H1 (cell line): ENCODE results near the gene TOMM5. TPM values are rescaled to one million over a fixed set of nuclear protein-coding genes. Genes with fewer than 3 reads are reported as not detected.

Source experiments
- CTCF ChIA-PET: fragments of 300-600 bp; sonication (Branson Sonifier 250); formaldehyde crosslinking; loops from one replicate; lab custom pipeline; 2021; ENCODE audit not compliant: partially characterized antibody; lab: Charles Lee
- POLR2A ChIA-PET: fragments of 300-600 bp; sonication (Branson Sonifier 250); formaldehyde crosslinking; loops from one replicate; lab custom pipeline; 2021; ENCODE audit warnings: inconsistent platforms; ENCODE audit not compliant: partially characterized antibody; lab: Charles Lee
- DNase-seq, 2 experiments: peaks; one replicate each; pipeline versions ENCODE4 v3.0.0 to v3.0.0-alpha.2; 2010 to 2022; ENCODE audit warnings: low spot score in 2 of 2, low read depth in 1 of 2, mixed read lengths in 1 of 2
- FAIRE-seq: peaks from 2 replicates; lab custom pipeline; 2011; peaks lifted over from hg19 to GRCh38; lab: Jason Lieb, UNC
- H2AFZ ChIP-seq: 2 replicates; pipeline ENCODE4 v1.8.1; 2012; ENCODE audit warnings: low read length, inconsistent platforms
- H2AK5ac ChIP-seq: 2 replicates; pipeline ENCODE4 v1.6.1; 2013; ENCODE audit warnings: low read depth, low read length
- H2BK120ac ChIP-seq: replicated peaks from 2 replicates; pipeline ENCODE3; 2013; ENCODE audit warnings: low read depth, low read length, inconsistent platforms
- H2BK12ac ChIP-seq: 2 replicates; pipeline ENCODE4 v1.6.1; 2013; ENCODE audit warnings: low read depth, low read length
- H2BK15ac ChIP-seq: 2 replicates; pipeline ENCODE4 v1.6.1; 2013; ENCODE audit warnings: low read length
- H2BK20ac ChIP-seq: 2 replicates; pipeline ENCODE4 v1.6.1; 2013; ENCODE audit warnings: low read length
- H2BK5ac ChIP-seq: 2 replicates; pipeline ENCODE4 v1.6.1; 2013; ENCODE audit warnings: low read depth, low read length
- H3K14ac ChIP-seq: 2 replicates; pipeline ENCODE4 v1.6.1; 2013; ENCODE audit warnings: inconsistent platforms; ENCODE audit not compliant: insufficient read length
- H3K18ac ChIP-seq: 2 replicates; pipeline ENCODE4 v1.6.1; 2013; ENCODE audit warnings: low read length; ENCODE audit errors: extremely low read depth
- H3K23ac ChIP-seq: 2 replicates; pipeline ENCODE4 v1.6.1; 2013; ENCODE audit warnings: inconsistent platforms; ENCODE audit not compliant: insufficient read length
- H3K23me2 ChIP-seq: 2 replicates; pipeline ENCODE4 v1.6.1; 2013; ENCODE audit warnings: low read depth, low read length
- H3K27ac ChIP-seq: 2 replicates; pipeline ENCODE4 v1.6.1; 2011; ENCODE audit warnings: low read depth, low read length, inconsistent platforms
- H3K27me3 ChIP-seq, 4 experiments: replicated peaks in 1 of 4; 1 replicate in 1 of 4; 2 replicates in 3 of 4; pipeline versions ENCODE4 v1.6.1 to v1.8.1; 2011 to 2013; ENCODE audit warnings: low read length in 3 of 4, mild to moderate bottlenecking in 3 of 4, inconsistent platforms in 2 of 4, mixed read lengths in 2 of 4, moderate library complexity in 1 of 4; ENCODE audit not compliant: control insufficient read depth in 3 of 4, insufficient read depth in 3 of 4; ENCODE audit errors: extremely low read depth in 1 of 4
- H3K36me3 ChIP-seq, 4 experiments: 2 replicates each; pipeline versions ENCODE4 v1.6.1 to v1.8.1; 2011 to 2013; ENCODE audit warnings: mild to moderate bottlenecking in 4 of 4, low read length in 3 of 4, moderate library complexity in 2 of 4, control low read depth in 1 of 4, inconsistent platforms in 1 of 4; ENCODE audit not compliant: insufficient read depth in 4 of 4, control insufficient read depth in 2 of 4
- H3K4ac ChIP-seq: replicated peaks from 2 replicates; pipeline ENCODE3; 2013; ENCODE audit warnings: low read length, low read depth, mixed read lengths, inconsistent platforms; ENCODE audit not compliant: insufficient read length
- H3K4me1 ChIP-seq, 4 experiments: replicated peaks in 1 of 4; 1 replicate in 1 of 4; 2 replicates in 3 of 4; pipeline versions ENCODE4 v1.6.1 to v1.8.1; 2011 to 2013; ENCODE audit warnings: low read length in 3 of 4, inconsistent platforms in 2 of 4, mixed read lengths in 1 of 4; ENCODE audit not compliant: insufficient read depth in 4 of 4, control insufficient read depth in 3 of 4
- H3K4me2 ChIP-seq, 2 experiments: 2 replicates each; pipeline versions ENCODE4 v1.6.1 to v1.8.1; 2011 to 2013; ENCODE audit warnings: low read depth in 2 of 2, low read length in 2 of 2, control low read depth in 1 of 2, inconsistent platforms in 1 of 2, mild to moderate bottlenecking in 1 of 2; ENCODE audit not compliant: insufficient read depth in 1 of 2
- H3K4me3 ChIP-seq, 4 experiments: fragments of 200-600, 300-600 bp in 1 of 4; sonication (generic), shearing (Covaris generic), sonication (Bioruptor Twin) in 1 of 4; 2 replicates each; pipeline versions ENCODE4 v1.5.1 to v1.8.1; 2011 to 2016; ENCODE audit warnings: low read length in 4 of 4, low read depth in 3 of 4, control low read depth in 2 of 4, inconsistent platforms in 2 of 4, mild to moderate bottlenecking in 2 of 4, mixed read lengths in 1 of 4, moderate library complexity in 1 of 4; ENCODE audit not compliant: insufficient read depth in 2 of 4; ENCODE audit errors: extremely low read depth in 1 of 4
- H3K56ac ChIP-seq: replicated peaks from 2 replicates; pipeline ENCODE3; 2013; ENCODE audit warnings: low read depth, mild to moderate bottlenecking, mixed read lengths, low read length, inconsistent platforms; ENCODE audit not compliant: insufficient read length
- H3K79me1 ChIP-seq: 2 replicates; pipeline ENCODE4 v1.6.1; 2013; ENCODE audit warnings: low read depth, low read length, control low read depth
- H3K79me2 ChIP-seq, 2 experiments: 2 replicates each; pipeline versions ENCODE4 v1.6.1 to v1.8.1; 2012 to 2013; ENCODE audit warnings: low read length in 2 of 2, mild to moderate bottlenecking in 2 of 2, inconsistent platforms in 1 of 2; ENCODE audit not compliant: insufficient read depth in 2 of 2, control insufficient read depth in 1 of 2
- H3K9ac ChIP-seq, 4 experiments: replicated peaks in 1 of 4; 1 replicate in 1 of 4; 2 replicates in 3 of 4; pipeline versions ENCODE4 v1.6.1 to v1.8.1; 2011 to 2013; ENCODE audit warnings: low read depth in 3 of 4, low read length in 3 of 4, control low read depth in 2 of 4, mild to moderate bottlenecking in 2 of 4, moderate library complexity in 2 of 4, inconsistent platforms in 1 of 4; ENCODE audit errors: extremely low read depth in 1 of 4
- H3K9me3 ChIP-seq, 2 experiments: 2 replicates each; pipeline versions ENCODE4 v1.6.1 to v1.8.1; 2012 to 2013; ENCODE audit warnings: mild to moderate bottlenecking in 2 of 2, moderate library complexity in 2 of 2, control low read depth in 1 of 2, inconsistent platforms in 1 of 2, low read depth in 1 of 2, low read length in 1 of 2, mixed read lengths in 1 of 2; ENCODE audit not compliant: insufficient read depth in 2 of 2
- H4K20me1 ChIP-seq, 2 experiments: replicated peaks in 1 of 2; 2 replicates each; pipeline versions ENCODE3 to v1.8.1; 2011 to 2013; ENCODE audit warnings: inconsistent platforms in 2 of 2, low read length in 2 of 2, mild to moderate bottlenecking in 1 of 2; ENCODE audit not compliant: insufficient read depth in 2 of 2, control insufficient read depth in 1 of 2
- H4K5ac ChIP-seq: 2 replicates; pipeline ENCODE4 v1.6.1; 2013; ENCODE audit warnings: low read length, low read depth, mixed read lengths, inconsistent platforms; ENCODE audit not compliant: insufficient read length
- H4K8ac ChIP-seq: 2 replicates; pipeline ENCODE4 v1.8.0; 2013; ENCODE audit warnings: mild to moderate bottlenecking, moderate library complexity, low read length, inconsistent platforms; ENCODE audit not compliant: insufficient read depth; ENCODE audit errors: extremely low read depth
- H4K91ac ChIP-seq: replicated peaks from 2 replicates; pipeline ENCODE3; 2013; ENCODE audit warnings: low read length, mixed read lengths, inconsistent platforms; ENCODE audit not compliant: insufficient read length
- TAF7 ChIP-seq: optimal IDR thresholded peaks from 2 replicates; pipeline ENCODE3; 2011; ENCODE audit warnings: low read depth, mild to moderate bottlenecking, inconsistent platforms, low read length, moderate library complexity, borderline replicate concordance
- polyA plus RNA-seq, 7 experiments: library from polyadenylated mRNA; depleted of rRNA in 3 of 7; stranded (reverse) in 5 of 7; unstranded in 2 of 7; fragments of >200 nt in 5 of 7; fragments of 200-250 nt in 2 of 7; gene quantifications; 1 replicate in 5 of 7; 2 replicates in 1 of 7; 4 replicates in 1 of 7; pipeline versions ENCODE4 v1.2.1 to v1.2.3, GENCODE V29; 2011 to 2013; ENCODE audit warnings: missing spikeins in 2 of 7, mixed read lengths in 2 of 7
- total RNA-seq: library from RNA; stranded (reverse); fragmentation: NEBNext Ultra II Directional; extraction: Animal tissue kit (Norgen Biotek cat#: 25700); gene quantifications from 2 replicates; pipeline ENCODE4 v1.2.1, GENCODE V29; 2021

The TOMM5 gene
- total and polyA plus RNA-seq, 2 of the 8 experiments (the other 6 are each of a cell fraction or from before 2014, with no cell fraction given) = 171 to 174 TPM

DNA sequence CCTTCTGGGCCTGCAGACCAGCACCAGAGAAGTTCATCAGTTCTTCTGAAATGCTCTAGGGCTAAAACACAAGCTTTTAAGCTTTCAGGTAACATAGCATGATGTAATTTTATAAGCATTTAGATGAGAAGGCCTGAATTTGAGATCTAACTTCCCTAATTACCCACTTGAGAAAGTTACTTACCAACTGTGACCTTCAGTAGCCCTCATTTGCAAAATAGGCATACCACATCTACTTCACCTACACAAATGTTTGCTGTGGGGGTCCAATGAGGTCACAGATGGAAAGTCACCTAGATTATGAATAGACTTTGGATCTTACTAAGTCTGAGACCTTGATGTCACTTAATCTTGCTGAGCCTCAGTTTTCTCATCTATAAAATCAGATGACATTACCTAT, 52.8 kb downstream of the TOMM5 start:
- Histone ChIP-seq H3K4ac (no peak overlapping the region), H2AK5ac (no peak overlapping the region), H3K27me3 (no peaks in the 10 kb centered on the region), H4K91ac (no peak overlapping the region), H3K36me3 (peaks cover 6 to 28% (median 14%) of the 10 kb centered on the region in 4 experiments; a peak in 6 of 8 replicates), H2BK5ac (no peak overlapping the region), H3K23me2 (no peaks in the 10 kb centered on the region), H3K23ac (no peak overlapping the region), H3K18ac (no peak overlapping the region), H3K27ac (no peak overlapping the region), H3K79me1 (no peaks in the 10 kb centered on the region), H2AFZ (no peak overlapping the region), H2BK15ac (no peak overlapping the region), H3K9ac (no peak overlapping the region), H4K8ac (no peak overlapping the region), H3K4me2 (no peak overlapping the region), H4K20me1 (peaks cover 0 to 5% of the 10 kb centered on the region in 2 experiments), H2BK12ac (no peak overlapping the region), H3K56ac (no peak overlapping the region), H3K4me3 (no peak overlapping the region), H4K5ac (no peak overlapping the region), H3K79me2 (no peaks in the 10 kb centered on the region), H3K14ac (no peak overlapping the region), H2BK20ac (no peak overlapping the region), H2BK120ac (no peak overlapping the region), H3K4me1 (no peaks in the 10 kb centered on the region), H3K9me3 (no peaks in the 10 kb centered on the region)
- FAIRE-seq = no peak
- ChIA-PET CTCF (no interaction called here), POLR2A (no interaction called here)
- TF ChIP-seq TAF7 = no peak
- no peak for DNase-seq

Other genes starting within 250 kb of the TOMM5 start
- 97.0 and 98.1 TPM in 2 replicates for gene GRHPR, start 169.9 kb downstream of the TOMM5 start, total RNA-seq
- 201 and 246 TPM in 2 replicates for gene GRHPR, start 169.9 kb downstream of the TOMM5 start, polyA plus RNA-seq (2011; rRNA removed)
- gene ZBTB5, start 127.1 kb downstream of the TOMM5 start, total RNA-seq = 13.6 and 14.5 TPM in 2 replicates
- gene ZBTB5, start 127.1 kb downstream of the TOMM5 start, polyA plus RNA-seq (2011; rRNA removed) = 13.3 and 14.0 TPM in 2 replicates
- gene POLR1E, start 106.6 kb downstream of the TOMM5 start, total RNA-seq = 36.9 and 40.0 TPM in 2 replicates
- 13.8 and 16.0 TPM in 2 replicates for gene POLR1E, start 106.6 kb downstream of the TOMM5 start, polyA plus RNA-seq (2011; rRNA removed)
- 13.1 and 15.4 TPM in 2 replicates for gene FBXO10, start 16.2 kb downstream of the TOMM5 start, total RNA-seq
- gene FBXO10, start 16.2 kb downstream of the TOMM5 start, polyA plus RNA-seq (2011; rRNA removed) = 13.9 and 17.4 TPM in 2 replicates
- 0.32 and 0.52 TPM in 2 replicates for gene FRMPD1, start 58.4 kb upstream of the TOMM5 start, total RNA-seq
- gene FRMPD1, start 58.4 kb upstream of the TOMM5 start, polyA plus RNA-seq (2011; rRNA removed) = 0.25 and 0.27 TPM in 2 replicates
- 4.5 and 6.2 TPM in 2 replicates for gene TRMT10B, start 161.2 kb upstream of the TOMM5 start, total RNA-seq
- 2.0 and 2.4 TPM in 2 replicates for gene TRMT10B, start 161.2 kb upstream of the TOMM5 start, polyA plus RNA-seq (2011; rRNA removed)
- 73.4 and 77.4 TPM in 2 replicates for gene EXOSC3, start 192.5 kb upstream of the TOMM5 start, total RNA-seq
- gene EXOSC3, start 192.5 kb upstream of the TOMM5 start, polyA plus RNA-seq (2011; rRNA removed) = 43.5 and 46.7 TPM in 2 replicates
- 11.1 and 15.0 TPM in 2 replicates for gene DCAF10, start 208.2 kb upstream of the TOMM5 start, total RNA-seq
- 6.7 and 7.1 TPM in 2 replicates for gene DCAF10, start 208.2 kb upstream of the TOMM5 start, polyA plus RNA-seq (2011; rRNA removed)